Activated CD8-positive, alpha-beta memory T cell treated with anti-CD3 and anti-CD28 coated beads, Interleukin-2, amount 50 U/mL, for 24 hours (primary cell): ENCODE results near the gene SCLT1.
"Not testable (repeated sequence)": the region's sequence is repeated elsewhere in the genome, so short reads cannot be mapped to it uniquely, and the experiment has no call there.

Experiments used
- DNase-seq: peaks from one replicate; pipeline ENCODE4 v3.0.0-alpha.2; 2020; ENCODE audit errors: extremely low read depth

The SCLT1 gene

GRCh38 chr4:129077326-129077725 is 16.0 kb downstream of the SCLT1 start:
- no peak for DNase-seq

- not testable (repeated sequence) for DNase-seq
Measured at GRCh38 chr4:129069537-129069936, 23.8 kb downstream of the SCLT1 start.

DNA sequence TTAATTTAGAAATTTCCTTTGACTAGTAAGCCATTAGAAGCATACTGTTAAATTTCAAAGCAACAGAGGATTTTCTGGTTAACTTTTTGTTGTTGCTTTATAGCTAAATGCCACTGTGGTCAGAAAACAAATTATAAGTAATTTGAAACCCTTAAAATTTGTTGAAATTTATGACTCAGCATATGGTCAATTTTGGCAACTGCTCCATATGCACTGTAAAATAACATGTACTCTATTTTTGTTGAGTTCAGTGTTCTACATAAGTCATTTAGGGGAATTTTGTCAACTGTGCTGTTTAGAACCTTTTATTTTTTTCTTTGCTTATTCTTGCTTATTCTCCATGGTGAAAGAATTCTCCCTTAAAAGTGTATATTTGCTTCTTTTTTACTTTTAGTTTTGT is 28.6 kb downstream of the SCLT1 start:
- DNase-seq: no peak

DNA sequence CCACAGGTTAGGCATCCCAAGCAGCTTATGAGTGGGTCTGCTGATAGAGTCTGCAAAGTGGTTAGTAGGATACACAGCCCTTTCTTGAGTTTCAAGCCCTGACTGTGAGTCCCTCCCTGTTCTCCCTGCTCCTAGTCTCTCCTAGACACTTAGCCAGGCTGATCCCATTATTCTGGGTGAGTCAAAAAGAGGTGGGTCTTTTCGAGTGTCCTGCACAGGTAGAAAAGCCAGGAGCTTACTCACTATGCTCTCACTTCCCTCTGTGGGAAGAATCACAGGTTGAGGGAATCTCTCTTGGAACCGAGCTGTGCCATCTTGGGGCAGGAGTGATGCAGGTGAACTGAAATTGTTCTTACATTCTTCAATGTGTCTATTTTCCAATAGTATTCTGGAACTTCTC is 29.7 kb downstream of the SCLT1 start:
- DNase-seq: no peak

DNA sequence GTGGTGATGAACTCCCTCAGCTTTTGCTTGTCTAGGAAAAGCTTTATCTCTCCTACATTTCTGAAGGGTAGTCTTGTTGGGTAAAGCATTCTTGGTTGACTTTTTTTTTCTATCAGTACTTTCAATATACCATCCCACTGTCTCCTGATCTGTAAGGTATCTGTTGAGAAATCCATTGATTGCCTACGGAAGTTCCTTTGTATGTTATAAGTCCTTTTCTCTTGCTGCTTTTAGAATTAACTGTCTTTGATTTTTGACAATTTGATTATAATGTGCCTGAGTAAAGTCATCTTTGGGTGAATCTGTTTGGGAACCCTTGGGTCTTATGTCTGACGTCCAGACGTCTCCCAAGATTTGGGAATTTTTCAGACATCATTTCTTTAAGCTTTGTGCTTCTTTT is 30.8 kb downstream of the SCLT1 start:
- no peak for DNase-seq

DNA sequence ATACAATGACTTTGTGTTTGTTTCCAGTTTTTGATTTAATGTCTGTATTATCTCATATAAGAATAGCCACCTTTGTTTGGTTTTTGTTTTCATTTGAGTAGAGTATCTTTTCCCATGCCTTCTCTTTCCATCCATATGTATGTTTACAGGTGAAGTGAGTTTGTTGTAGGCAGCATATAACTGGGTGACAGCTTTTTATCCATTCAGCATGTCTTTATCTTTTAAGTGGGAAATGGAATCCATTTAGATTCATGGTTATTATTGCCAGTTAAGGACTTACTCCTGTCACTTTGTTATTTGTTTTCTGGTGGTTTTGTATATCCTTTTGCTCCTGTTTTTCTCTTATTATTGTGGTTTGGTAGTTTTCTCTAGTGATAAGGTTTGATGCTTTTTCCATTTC is 34.3 kb downstream of the SCLT1 start:
- DNase-seq: no peak

DNA sequence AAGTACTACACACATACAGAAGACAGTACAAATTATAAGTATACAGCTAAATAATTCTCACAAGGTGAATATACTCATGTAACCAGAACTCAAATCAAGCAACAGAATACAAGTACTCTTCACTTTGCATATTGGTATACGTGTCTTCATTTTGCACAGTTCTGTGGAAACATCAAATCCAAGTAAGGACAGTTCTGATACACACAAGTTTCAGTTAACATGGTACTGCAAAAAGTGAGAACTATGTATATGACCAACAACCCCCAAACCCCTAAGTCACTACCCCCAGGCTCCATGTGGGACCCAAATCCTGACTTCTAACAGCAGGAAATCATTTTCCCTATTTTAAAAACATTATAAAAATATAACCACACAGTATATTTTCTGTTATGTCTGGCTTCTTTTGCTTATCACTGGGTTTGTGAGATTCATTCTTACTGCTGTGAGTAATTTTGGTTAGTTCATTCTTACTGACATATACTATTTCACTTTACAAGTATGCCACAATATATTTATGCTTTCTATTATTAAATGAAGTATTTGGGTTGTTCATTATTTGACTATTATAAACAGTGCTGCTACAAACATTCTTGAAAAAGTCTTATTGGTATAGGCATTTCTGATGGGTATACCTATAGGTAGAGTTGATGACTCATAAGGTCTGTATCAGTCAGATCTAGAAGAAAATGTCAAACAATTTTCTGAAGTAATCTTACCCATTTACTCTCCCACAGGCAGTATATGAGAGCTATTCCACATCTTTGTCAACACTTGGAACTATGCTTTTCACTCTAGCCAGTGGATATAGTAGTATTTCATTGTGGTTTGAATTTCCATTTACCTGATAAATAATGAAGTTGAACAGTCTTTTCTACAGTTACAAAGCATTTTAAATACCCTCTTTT is 47.0 kb downstream of the SCLT1 start:
- DNase-seq: no peak

- no peak for DNase-seq
Measured at GRCh38 chr4:129043523-129043922, 49.8 kb downstream of the SCLT1 start.

DNA sequence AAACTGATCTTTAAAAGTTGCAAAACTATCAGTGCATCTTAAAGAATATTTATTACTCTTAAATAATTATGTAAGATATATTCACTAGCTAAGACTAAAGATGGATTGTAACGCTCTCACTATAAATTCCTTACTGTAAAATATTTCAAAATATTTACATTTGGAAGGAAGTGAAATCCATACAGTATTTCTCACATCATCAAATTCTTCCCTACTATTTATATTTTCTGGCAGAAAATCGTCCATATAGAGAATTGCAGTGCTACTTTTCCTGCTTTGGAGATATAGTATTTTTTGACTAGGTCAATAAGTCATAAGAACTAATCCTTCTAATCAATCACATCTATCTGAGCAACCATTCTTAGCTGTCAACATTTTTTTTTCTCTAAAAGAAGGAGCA is 52.9 kb downstream of the SCLT1 start:
- no peak for DNase-seq

DNA sequence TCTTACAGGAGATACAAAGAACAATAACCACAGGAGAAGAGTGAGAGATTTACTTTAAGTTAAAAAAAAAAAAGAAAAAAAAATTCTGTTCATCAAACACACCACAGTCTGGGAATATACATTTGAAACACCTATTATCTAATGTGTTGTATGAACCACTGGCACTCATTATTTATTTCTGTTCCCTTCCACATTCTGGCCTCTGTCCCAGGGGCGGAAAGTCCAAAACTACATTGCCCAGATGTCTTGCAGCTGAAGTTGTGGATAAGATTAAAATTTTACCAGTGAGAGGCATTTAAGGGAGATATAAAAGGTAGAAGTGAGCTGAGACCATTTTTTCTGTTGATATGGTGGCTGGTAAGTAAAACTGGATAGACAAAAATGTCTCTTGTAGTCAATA is 56.2 kb downstream of the SCLT1 start:
- DNase-seq: no peak

DNA sequence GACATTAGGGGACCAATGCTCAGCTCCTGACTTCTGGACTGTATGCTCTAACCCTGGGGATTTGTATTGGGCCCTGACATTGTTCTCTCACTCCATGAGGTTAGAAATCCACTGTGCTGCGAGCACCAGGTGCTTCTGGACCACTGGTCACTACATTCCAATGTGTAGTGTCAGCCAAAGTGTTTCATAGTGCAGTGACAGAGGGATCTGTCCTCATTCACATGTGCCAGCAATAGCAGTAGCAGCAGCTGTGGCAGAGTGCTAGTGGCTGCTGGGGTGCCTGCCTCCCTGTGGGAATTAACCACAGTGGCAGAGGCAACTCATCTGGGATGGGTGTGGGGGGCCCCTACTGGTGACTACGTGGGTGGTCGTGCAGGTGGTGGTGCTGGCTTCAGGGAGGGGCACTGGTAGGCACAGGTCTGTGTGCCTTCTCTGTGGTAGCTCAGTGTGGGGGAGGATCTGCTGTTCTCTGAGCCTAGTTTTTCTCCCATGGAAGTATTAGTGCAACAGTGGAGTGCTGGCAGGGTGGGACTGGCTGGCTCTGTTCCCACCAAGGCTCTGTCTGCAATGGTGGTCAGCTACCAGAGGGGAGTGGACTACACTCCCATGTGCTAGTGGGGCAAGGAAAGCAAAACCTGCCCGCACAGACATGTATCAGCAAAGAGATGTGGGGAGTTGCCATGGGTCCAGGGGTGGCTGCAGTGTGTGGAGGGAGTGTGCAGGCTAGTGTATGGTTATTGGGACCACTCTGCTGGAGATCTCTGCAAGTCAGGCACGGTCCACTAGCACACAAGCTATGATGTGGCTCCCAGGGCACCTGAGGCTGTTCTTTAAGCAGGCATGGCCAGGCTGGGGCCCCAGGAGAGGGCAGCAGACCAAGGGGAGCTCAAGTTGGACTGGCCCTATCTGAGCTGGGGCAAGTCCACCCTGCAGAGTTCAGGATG is 78.5 kb downstream of the SCLT1 start:
- no peak for DNase-seq

DNA sequence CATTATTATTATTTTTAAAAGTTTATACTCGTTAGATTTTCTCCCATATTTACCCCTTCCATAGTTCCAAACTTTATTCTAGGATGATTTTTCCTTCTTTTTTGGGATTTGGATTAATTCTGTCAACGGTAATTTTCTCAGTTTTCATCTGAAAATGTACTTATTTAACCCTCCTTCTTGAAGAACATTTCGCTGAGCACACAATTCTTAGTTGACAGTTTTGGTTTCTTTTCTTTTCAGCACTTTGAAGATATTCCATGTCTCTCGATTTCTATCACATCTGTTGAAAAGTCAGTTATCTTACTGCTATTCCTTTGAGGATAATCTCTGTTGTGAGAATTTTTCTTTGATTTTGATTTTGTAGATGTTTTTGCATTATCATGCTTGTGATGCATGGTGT is 85.2 kb downstream of the SCLT1 start:
- DNase-seq: no peak

GRCh38 chr4:128986908-128987307 is 106.4 kb downstream of the SCLT1 start:
- DNase-seq: no peak

- no peak for DNase-seq
Measured at GRCh38 chr4:128986019-128986418, 107.3 kb downstream of the SCLT1 start.

DNA sequence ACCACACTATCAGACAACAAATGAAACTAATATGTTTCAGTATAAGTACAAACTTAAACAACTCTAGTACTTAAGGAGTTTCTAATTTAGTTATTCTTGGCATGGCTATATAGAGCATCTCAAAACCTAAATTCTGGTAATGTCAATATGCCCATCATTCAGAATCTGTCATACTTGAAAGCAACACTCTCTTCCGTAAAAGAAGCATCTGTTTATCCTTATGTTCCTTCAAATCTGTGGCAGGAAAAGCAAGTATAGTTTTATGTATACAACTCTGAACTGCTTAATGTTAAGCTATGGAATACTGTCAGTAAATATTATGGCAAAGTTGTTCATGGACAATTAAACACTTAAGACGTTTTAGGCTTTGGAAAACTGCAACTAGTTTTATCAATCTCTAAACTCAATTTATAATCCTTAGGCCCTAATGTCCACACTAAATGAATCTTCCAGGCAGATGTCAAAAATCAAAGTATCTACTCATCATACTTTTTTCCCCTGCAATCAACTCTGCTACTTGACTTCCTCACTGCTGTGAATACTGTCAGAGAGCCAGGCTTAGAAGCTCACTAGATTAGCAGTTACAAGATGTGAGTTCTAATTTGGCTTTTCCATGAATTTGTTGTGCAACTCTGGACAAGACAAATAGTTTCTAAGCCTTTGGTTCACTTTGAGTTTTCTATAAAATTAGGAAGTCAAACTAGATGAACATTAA is 109.4 kb downstream of the SCLT1 start:
- no peak for DNase-seq

GRCh38 chr4:128981377-128981776 is 112.0 kb downstream of the SCLT1 start:
- DNase-seq: no peak

GRCh38 chr4:128980816-128981326 is 112.5 kb downstream of the SCLT1 start:
- DNase-seq: no peak

- no peak for DNase-seq
Measured at GRCh38 chr4:128979934-128980333, 113.4 kb downstream of the SCLT1 start.

DNA sequence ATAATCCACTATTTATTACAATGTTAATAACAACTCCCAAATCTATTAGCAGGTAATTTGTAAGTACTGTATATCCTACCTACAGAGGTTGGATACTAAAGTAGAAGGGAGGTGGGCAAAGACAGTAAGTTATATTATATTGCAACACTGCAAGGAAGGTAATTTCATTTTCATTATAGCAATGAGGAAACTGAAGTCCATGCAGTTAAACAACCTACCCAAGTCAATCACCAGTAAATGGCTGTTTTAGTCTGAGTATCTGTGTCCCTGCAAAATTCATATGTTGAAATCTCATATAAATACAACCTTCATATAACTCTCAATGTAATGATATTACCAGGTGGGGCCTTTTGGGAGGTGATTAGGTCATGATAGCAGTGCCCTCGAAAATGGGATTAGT is 114.4 kb downstream of the SCLT1 start:
- DNase-seq: no peak

- DNase-seq: no peak
Measured at GRCh38 chr4:128974136-128974581, 119.2 kb downstream of the SCLT1 start.

- DNase-seq: no peak
Measured at GRCh38 chr4:128973384-128973783, 120.0 kb downstream of the SCLT1 start.

DNA sequence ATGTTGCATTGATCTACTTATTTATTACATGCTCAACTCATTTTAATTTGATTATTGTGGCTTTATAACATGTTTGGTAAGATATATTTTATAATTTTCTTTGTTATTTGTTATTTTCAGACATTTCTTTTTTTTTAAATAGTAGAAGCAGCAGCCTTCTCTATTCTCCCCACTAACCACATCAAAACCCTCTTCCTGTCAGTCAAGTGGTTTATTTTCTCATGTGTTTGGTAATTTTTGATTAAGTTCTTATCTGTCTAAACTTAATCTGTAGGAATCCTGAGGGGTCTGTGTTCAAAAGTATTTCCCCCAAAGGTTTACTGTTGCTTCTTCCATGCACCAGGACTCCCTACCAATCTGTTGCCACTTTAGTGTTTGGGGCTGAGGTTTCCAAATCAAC is 131.9 kb downstream of the SCLT1 start:
- DNase-seq: no peak
